Forelimb muscle (tissue), 1 donor: ENCODE data around the gene DIO1. TPM values are rescaled to one million over a fixed set of nuclear protein-coding genes. Genes with fewer than 3 reads are reported as not detected.
"Not testable (repeated sequence)": the region's sequence is repeated elsewhere in the genome, so short reads cannot be mapped to it uniquely, and the experiment has no call there.

ENCODE experiments used
- DNase-seq: peaks from one replicate; pipeline ENCODE4 v3.0.0-alpha.2; 2013; ENCODE audit warnings: low read depth
- polyA plus RNA-seq: library from polyadenylated mRNA; unstranded; fragments of 120-200 nt; gene quantifications from one replicate; pipeline ENCODE4 v1.2.1, GENCODE V29; 2013; ENCODE audit not compliant: insufficient read length

The DIO1 gene
- polyA plus RNA-seq = 0.37 TPM

GRCh38 chr1:53893999-53894636, at the start of gene DIO1:
DIO1 (plus strand) TSS chr1:53894187; CDS start chr1:53894211, 24 bp downstream.
- no peak for DNase-seq

GRCh38 chr1:53847980-53848379, 46.0 kb upstream of the DIO1 start:
- no peak for DNase-seq

- DNase-seq = no peak
Measured at GRCh38 chr1:53850082-53850673, 43.8 kb upstream of the DIO1 start.

- no peak for DNase-seq
Measured at GRCh38 chr1:53851571-53852285, 42.3 kb upstream of the DIO1 start.

GRCh38 chr1:53860967-53861411, 33.0 kb upstream of the DIO1 start:
- no peak for DNase-seq

- DNase-seq = no peak
Measured at GRCh38 chr1:53862507-53862906, 31.5 kb upstream of the DIO1 start.

- DNase-seq = no peak
Measured at GRCh38 chr1:53868565-53868964, 25.4 kb upstream of the DIO1 start.

- DNase-seq = no peak
Measured at GRCh38 chr1:53869454-53870117, 24.4 kb upstream of the DIO1 start.

- DNase-seq = no peak
Measured at GRCh38 chr1:53871221-53871620, 22.8 kb upstream of the DIO1 start.

- no peak for DNase-seq
Measured at GRCh38 chr1:53871773-53872484, 22.1 kb upstream of the DIO1 start.

GRCh38 chr1:53875150-53875549, 18.8 kb upstream of the DIO1 start:
- DNase-seq = not testable (repeated sequence)

- no peak for DNase-seq
Measured at GRCh38 chr1:53878492-53879105, 15.4 kb upstream of the DIO1 start.

GRCh38 chr1:53881853-53882252, 12.1 kb upstream of the DIO1 start:
- DNase-seq = not testable (repeated sequence)

GRCh38 chr1:53883600-53883999, 10.4 kb upstream of the DIO1 start:
- not testable (repeated sequence) for DNase-seq

GRCh38 chr1:53888681-53889080, 5.3 kb upstream of the DIO1 start:
- no peak for DNase-seq

GRCh38 chr1:53889304-53890298, 4.4 kb upstream of the DIO1 start, which contains the start of gene YIPF1:
YIPF1 (minus strand) TSS chr1:53889797; CDS start chr1:53888937, 860 bp downstream.
- DNase-seq = peak; percentile 73

GRCh38 chr1:53890522-53890941, 3.5 kb upstream of the DIO1 start:
- DNase-seq = no peak

- DNase-seq = no peak
Measured at GRCh38 chr1:53891018-53891417, 3.0 kb upstream of the DIO1 start.

- no peak for DNase-seq
Measured at GRCh38 chr1:53891678-53892077, 2.3 kb upstream of the DIO1 start.

GRCh38 chr1:53892911-53893310, 1.1 kb upstream of the DIO1 start:
- DNase-seq = no peak
